Subcutaneous adipose tissue (tissue), 4 donors: ENCODE data around the gene IL19. TPM values are rescaled to one million over a fixed set of nuclear protein-coding genes. Genes with fewer than 3 reads are reported as not detected.

Experiments
- CTCF ChIP-seq: fragments of 450-650 bp; IDR thresholded peaks from one replicate; pipeline ENCODE4 v1.5.1; 2016; ENCODE audit warnings: low read depth, mild to moderate bottlenecking, control low read depth, antibody characterized with exemption, moderate library complexity
- total RNA-seq, 4 donors: library from RNA; depleted of rRNA; stranded (reverse); fragments of >200 nt; gene quantifications; one replicate each; pipeline ENCODE4 v1.1.0, GENCODE V29; 2016

Gene IL19
- total RNA-seq, 4 donors from 2014 or later = not detected

- no peak for TF ChIP-seq CTCF
Measured at GRCh38 chr1:206783506-206783905, 12.9 kb downstream of the IL19 start.

GRCh38 chr1:206784471-206784903 lies 13.9 kb downstream of the IL19 start:
- no peak for TF ChIP-seq CTCF

- no peak for TF ChIP-seq CTCF
Measured at GRCh38 chr1:206785182-206785765, 14.7 kb downstream of the IL19 start.

- no peak for TF ChIP-seq CTCF
Measured at GRCh38 chr1:206786212-206786886, 15.8 kb downstream of the IL19 start.

- no peak for TF ChIP-seq CTCF
Measured at GRCh38 chr1:206787891-206788290, 17.3 kb downstream of the IL19 start.

GRCh38 chr1:206788487-206789050 lies 18.0 kb downstream of the IL19 start:
- no peak for TF ChIP-seq CTCF

GRCh38 chr1:206790502-206791250 lies 20.1 kb downstream of the IL19 start:
- TF ChIP-seq CTCF = no peak
